CD14-positive monocyte (primary cell): Measurements from ENCODE around the gene PPP4R3B. TPM values are rescaled to one million over a fixed set of nuclear protein-coding genes. Genes with fewer than 3 reads are reported as not detected.
A peak's percentile ranks its signal among the peaks of the same experiment; 100 is the strongest.

Source experiments
- DNase-seq, 3 donors: peaks; one replicate each; pipeline ENCODE4 v3.0.0-alpha.2; 2011 to 2022
- H2AFZ ChIP-seq: 2 replicates; pipeline ENCODE4 v1.6.0; 2012; ENCODE audit warnings: mild to moderate bottlenecking, low read depth, low read length, inconsistent platforms; ENCODE audit not compliant: insufficient read depth, poor library complexity, severe bottlenecking
- H3K27ac ChIP-seq, 2 donors: 1 replicate in 1 of 2; 2 replicates in 1 of 2; pipeline ENCODE4 v1.5.1; 2012 to 2013; ENCODE audit warnings: low read length in 2 of 2, control low read depth in 1 of 2, inconsistent platforms in 1 of 2, low read depth in 1 of 2, mild to moderate bottlenecking in 1 of 2
- H3K27me3 ChIP-seq, 2 donors: one replicate each; pipeline versions ENCODE4 v1.6.0 to v1.6.1; 2011 to 2013; ENCODE audit warnings: low read length in 2 of 2; ENCODE audit not compliant: control insufficient read depth in 2 of 2, insufficient read depth in 2 of 2
- H3K36me3 ChIP-seq, 2 donors: replicated peaks in 1 of 2; 1 replicate in 1 of 2; 2 replicates in 1 of 2; pipeline versions ENCODE4 v1.5.1 to v1.6.1; 2012 to 2013; ENCODE audit warnings: low read length in 2 of 2, control low read depth in 1 of 2, inconsistent platforms in 1 of 2, mild to moderate bottlenecking in 1 of 2; ENCODE audit not compliant: insufficient read depth in 2 of 2, control insufficient read depth in 1 of 2
- H3K4me1 ChIP-seq, 2 donors: 1 replicate in 1 of 2; 2 replicates in 1 of 2; pipeline versions ENCODE4 v1.5.1 to v1.6.1; 2012 to 2013; ENCODE audit warnings: low read length in 2 of 2, control low read depth in 1 of 2, inconsistent platforms in 1 of 2, mild to moderate bottlenecking in 1 of 2, moderate library complexity in 1 of 2; ENCODE audit not compliant: insufficient read depth in 2 of 2, control insufficient read depth in 1 of 2
- H3K4me2 ChIP-seq: replicated peaks from 2 replicates; pipeline ENCODE3; 2012; ENCODE audit warnings: low read length, moderate library complexity, mild to moderate bottlenecking; ENCODE audit not compliant: poor library complexity, severe bottlenecking; ENCODE audit errors: extremely low read depth
- H3K4me3 ChIP-seq, 3 experiments: fragments of 200-600 bp in 1 of 3; sonication (generic) in 1 of 3; replicated peaks in 1 of 3; 1 replicate in 2 of 3; 2 replicates in 1 of 3; pipeline ENCODE4 v1.5.1; 2011 to 2013; ENCODE audit warnings: low read length in 3 of 3, mild to moderate bottlenecking in 3 of 3, control low read depth in 2 of 3, low read depth in 2 of 3, inconsistent platforms in 1 of 3, moderate library complexity in 1 of 3
- H3K79me2 ChIP-seq: 2 replicates; pipeline ENCODE4 v1.6.0; 2012; ENCODE audit warnings: mild to moderate bottlenecking, control low read depth, inconsistent platforms, low read length, moderate library complexity; ENCODE audit not compliant: insufficient read depth
- H3K9ac ChIP-seq: 2 replicates; pipeline ENCODE4 v1.6.0; 2017; ENCODE audit warnings: low read length, mild to moderate bottlenecking; ENCODE audit not compliant: insufficient read depth, poor library complexity, severe bottlenecking
- H3K9me3 ChIP-seq, 2 donors: replicated peaks in 1 of 2; 1 replicate in 1 of 2; 2 replicates in 1 of 2; pipeline versions ENCODE4 v1.5.1 to v1.6.1; 2012 to 2013; ENCODE audit warnings: low read length in 2 of 2, control low read depth in 1 of 2; ENCODE audit not compliant: control insufficient read depth in 1 of 2, insufficient read depth in 1 of 2
- H4K20me1 ChIP-seq: 2 replicates; pipeline ENCODE4 v1.6.0; 2012; ENCODE audit warnings: mild to moderate bottlenecking, low read length, control low read depth, moderate library complexity; ENCODE audit not compliant: insufficient read depth
- H3K27ac Mint-ChIP-seq, 7 donors: one replicate each; pipeline ENCODE4 v1.8.0; 2020; ENCODE audit warnings: mild to moderate bottlenecking in 7 of 7, mixed read lengths in 7 of 7, moderate library complexity in 6 of 7, inconsistent platforms in 2 of 7
- H3K27me3 Mint-ChIP-seq, 3 donors: one replicate each; pipeline ENCODE4 v1.8.0; 2021 to 2022; ENCODE audit warnings: low read depth in 3 of 3, mild to moderate bottlenecking in 3 of 3, mixed read lengths in 3 of 3, moderate library complexity in 3 of 3, inconsistent platforms in 1 of 3
- H3K36me3 Mint-ChIP-seq, 2 donors: one replicate each; pipeline ENCODE4 v1.8.0; 2020; ENCODE audit warnings: mixed read lengths in 2 of 2, inconsistent platforms in 1 of 2, mild to moderate bottlenecking in 1 of 2
- H3K4me1 Mint-ChIP-seq: one replicate; pipeline ENCODE4 v1.8.0; 2020; ENCODE audit warnings: mild to moderate bottlenecking, mixed read lengths
- H3K4me3 Mint-ChIP-seq, 2 donors: one replicate each; pipeline ENCODE4 v1.8.0; 2020; ENCODE audit warnings: mild to moderate bottlenecking in 2 of 2, mixed read lengths in 2 of 2, moderate library complexity in 1 of 2
- H3K9me3 Mint-ChIP-seq, 7 donors: one replicate each; pipeline ENCODE4 v1.8.0; 2020 to 2022; ENCODE audit warnings: mixed read lengths in 7 of 7, mild to moderate bottlenecking in 6 of 7, moderate library complexity in 6 of 7, inconsistent platforms in 2 of 7
- WGBS: methylation state at CpG from one replicate; pipeline ENCODE4 v1.1.5; 2013; ENCODE audit warnings: missing lambda C conversion rate; ENCODE audit not compliant: insufficient coverage; 5-methylcytosine and 5-hydroxymethylcytosine counted together
- intact Hi-C, 2 donors: fragments of 100-400 bp; cut with micrococcal nuclease; formaldehyde crosslinking; loops; one replicate each; pipeline versions ENCODE4 v1.15.0 to v1.15.1; 2023
- polyA plus RNA-seq, 3 donors: library from polyadenylated mRNA; depleted of rRNA in 1 of 3; unstranded in 2 of 3; stranded (reverse) in 1 of 3; fragments of 300-500 nt in 2 of 3; fragments of >200 nt in 1 of 3; fragmentation: Illumina TruSeq in 2 of 3; gene quantifications; 1 replicate in 2 of 3; 2 replicates in 1 of 3; pipeline ENCODE4 v1.2.3, GENCODE V29; 2012 to 2021
- TF ChIP-seq, protein P1 (sequence below): fragments of 200-600 bp; IDR thresholded peaks from one replicate; pipeline ENCODE4 v1.8.0; 2022; ENCODE audit warnings: antibody characterized with exemption, mild to moderate bottlenecking

The PPP4R3B gene
- polyA plus RNA-seq, 3 donors, result 13.3 to 41.1 (median 30.2) TPM

DNA sequence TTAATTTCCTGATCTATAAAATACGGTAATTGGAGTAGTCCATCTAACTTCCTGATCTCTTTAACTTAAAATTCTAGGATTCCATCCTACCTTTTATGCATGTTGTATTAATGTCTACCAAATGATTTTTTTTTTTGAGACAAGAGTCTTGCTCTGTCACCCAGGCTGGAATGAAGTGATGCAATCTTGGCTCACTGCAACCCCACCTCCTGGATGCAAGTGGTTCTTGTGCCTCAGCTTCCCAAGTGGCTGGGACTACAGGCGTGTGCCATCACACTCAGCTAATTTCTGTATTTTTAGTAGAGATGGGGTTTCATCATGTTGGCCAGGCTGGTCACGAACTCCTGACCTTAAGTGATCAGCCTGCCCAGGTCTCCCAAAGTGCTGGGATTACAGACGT is 50.1 kb downstream of the PPP4R3B start:
- H3K9me3 ChIP-seq, result no peaks in the 10 kb centered on the region
- no peak for DNase-seq
- peaks cover 83 to 95% of the 10 kb centered on the region in 2 donors for H3K36me3 ChIP-seq
- Mint-ChIP-seq H3K27me3 (no peaks in the 10 kb centered on the region), H3K9me3 (peaks cover 0 to 5% (median 0%) of the 10 kb centered on the region in 7 donors), H3K27ac (peak overlapping the region in 2 of 7 donors; percentile 10 to 47), H3K4me1 (no peaks in the 10 kb centered on the region), H3K4me3 (no peak overlapping the region), H3K36me3 (peaks cover 70 to 80% of the 10 kb centered on the region in 2 donors)
- no peak overlapping the region for H3K27ac ChIP-seq
- no peak overlapping the region for H3K9ac ChIP-seq
- TF ChIP-seq, protein P1, sequence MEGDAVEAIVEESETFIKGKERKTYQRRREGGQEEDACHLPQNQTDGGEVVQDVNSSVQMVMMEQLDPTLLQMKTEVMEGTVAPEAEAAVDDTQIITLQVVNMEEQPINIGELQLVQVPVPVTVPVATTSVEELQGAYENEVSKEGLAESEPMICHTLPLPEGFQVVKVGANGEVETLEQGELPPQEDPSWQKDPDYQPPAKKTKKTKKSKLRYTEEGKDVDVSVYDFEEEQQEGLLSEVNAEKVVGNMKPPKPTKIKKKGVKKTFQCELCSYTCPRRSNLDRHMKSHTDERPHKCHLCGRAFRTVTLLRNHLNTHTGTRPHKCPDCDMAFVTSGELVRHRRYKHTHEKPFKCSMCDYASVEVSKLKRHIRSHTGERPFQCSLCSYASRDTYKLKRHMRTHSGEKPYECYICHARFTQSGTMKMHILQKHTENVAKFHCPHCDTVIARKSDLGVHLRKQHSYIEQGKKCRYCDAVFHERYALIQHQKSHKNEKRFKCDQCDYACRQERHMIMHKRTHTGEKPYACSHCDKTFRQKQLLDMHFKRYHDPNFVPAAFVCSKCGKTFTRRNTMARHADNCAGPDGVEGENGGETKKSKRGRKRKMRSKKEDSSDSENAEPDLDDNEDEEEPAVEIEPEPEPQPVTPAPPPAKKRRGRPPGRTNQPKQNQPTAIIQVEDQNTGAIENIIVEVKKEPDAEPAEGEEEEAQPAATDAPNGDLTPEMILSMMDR, result no peak
- intact Hi-C loops, result loop anchor here in 1 of 2 donors (10.0 kb wide), 1 partner anchor 242 kb away; no protein-coding TSS in a partner anchor
- WGBS, result 100% methylated on average over 1 of the region's 4 CpGs
- no peak overlapping the region for H3K4me2 ChIP-seq
- no peaks in the 10 kb centered on the region for H3K4me1 ChIP-seq
- no peak overlapping the region for H2AFZ ChIP-seq
- H3K4me3 ChIP-seq, result no peak overlapping the region
- no peaks in the 10 kb centered on the region for H3K79me2 ChIP-seq
- peaks cover 8% of the 10 kb centered on the region for H4K20me1 ChIP-seq
- H3K27me3 ChIP-seq, result no peaks in the 10 kb centered on the region

DNA sequence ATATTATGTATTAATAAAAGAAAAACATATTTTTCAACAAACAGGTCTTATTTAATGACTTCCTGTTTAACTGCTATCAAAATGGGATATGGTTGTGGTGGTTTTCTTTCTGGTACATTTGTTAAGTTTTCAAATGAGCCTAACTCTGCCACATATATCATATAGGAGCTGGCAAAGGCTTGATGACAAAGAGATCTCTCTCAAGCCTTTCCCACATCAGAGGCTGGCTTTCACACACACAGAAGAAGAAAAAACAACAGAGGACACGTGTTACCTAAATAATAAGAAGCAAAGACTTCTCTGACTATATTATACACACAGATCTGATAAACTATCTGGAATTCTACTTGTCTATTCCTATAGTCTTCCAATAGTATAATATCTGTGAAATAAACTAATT is 51.8 kb downstream of the PPP4R3B start:
- Histone ChIP-seq H3K4me2 (no peak overlapping the region), H3K4me1 (no peaks in the 10 kb centered on the region), H3K27me3 (no peaks in the 10 kb centered on the region), H3K9ac (no peak overlapping the region), H3K79me2 (no peaks in the 10 kb centered on the region), H3K4me3 (no peak overlapping the region), H2AFZ (no peak overlapping the region), H4K20me1 (peaks cover 12% of the 10 kb centered on the region), H3K27ac (no peak overlapping the region), H3K9me3 (no peaks in the 10 kb centered on the region), H3K36me3 (peaks cover 87 to 95% of the 10 kb centered on the region in 2 donors)
- peak overlapping the region in 1 of 7 donors; percentile 11 for H3K27ac Mint-ChIP-seq
- no peak overlapping the region for H3K4me3 Mint-ChIP-seq
- no peaks in the 10 kb centered on the region for H3K27me3 Mint-ChIP-seq
- TF ChIP-seq, protein P1, result no peak
- intact Hi-C loops, result loop anchor here in 1 of 2 donors (10.0 kb wide), 1 partner anchor 241 kb away; no protein-coding TSS in a partner anchor
- H3K4me1 Mint-ChIP-seq, result no peaks in the 10 kb centered on the region
- DNase-seq, result no peak
- peaks cover 0 to 6% (median 2%) of the 10 kb centered on the region in 7 donors for H3K9me3 Mint-ChIP-seq
- no CpG with 5 or more reads among the region's 1 CpG for WGBS
- H3K36me3 Mint-ChIP-seq, result peaks cover 80 to 82% of the 10 kb centered on the region in 2 donors
